ENCODE results near the gene PSD.
A peak's percentile ranks its signal among the peaks of the same experiment; 100 is the strongest.

The PSD gene

GRCh38 chr10:102384606-102385429 lies 33.8 kb downstream of the PSD start:
- Histone ChIP-seq H3K4me3 (replicated peaks; ENCODE audit: insufficient read depth, low read length) (no peak overlapping the region), H3K27me3 (ENCODE audit: insufficient read depth, poor library complexity, severe bottlenecking) (no peaks in the 10 kb centered on the region), H3K27ac (replicated peaks) (no peak overlapping the region)
- DNase-seq (ENCODE audit: low read depth in 1 of 2, low spot score in 1 of 2), result peak in 1 of 2 experiments; percentile 51
- TF ChIP-seq POLR2AphosphoS5 (IDR thresholded peaks at IDR 0.05; ENCODE audit: low read depth), result no peak
- no peak for TF ChIP-seq GABPA (IDR thresholded peaks at IDR 0.05; ENCODE audit: low read depth)
- TF ChIP-seq, protein P1, sequence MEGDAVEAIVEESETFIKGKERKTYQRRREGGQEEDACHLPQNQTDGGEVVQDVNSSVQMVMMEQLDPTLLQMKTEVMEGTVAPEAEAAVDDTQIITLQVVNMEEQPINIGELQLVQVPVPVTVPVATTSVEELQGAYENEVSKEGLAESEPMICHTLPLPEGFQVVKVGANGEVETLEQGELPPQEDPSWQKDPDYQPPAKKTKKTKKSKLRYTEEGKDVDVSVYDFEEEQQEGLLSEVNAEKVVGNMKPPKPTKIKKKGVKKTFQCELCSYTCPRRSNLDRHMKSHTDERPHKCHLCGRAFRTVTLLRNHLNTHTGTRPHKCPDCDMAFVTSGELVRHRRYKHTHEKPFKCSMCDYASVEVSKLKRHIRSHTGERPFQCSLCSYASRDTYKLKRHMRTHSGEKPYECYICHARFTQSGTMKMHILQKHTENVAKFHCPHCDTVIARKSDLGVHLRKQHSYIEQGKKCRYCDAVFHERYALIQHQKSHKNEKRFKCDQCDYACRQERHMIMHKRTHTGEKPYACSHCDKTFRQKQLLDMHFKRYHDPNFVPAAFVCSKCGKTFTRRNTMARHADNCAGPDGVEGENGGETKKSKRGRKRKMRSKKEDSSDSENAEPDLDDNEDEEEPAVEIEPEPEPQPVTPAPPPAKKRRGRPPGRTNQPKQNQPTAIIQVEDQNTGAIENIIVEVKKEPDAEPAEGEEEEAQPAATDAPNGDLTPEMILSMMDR (IDR thresholded peaks at IDR 0.05; ENCODE audit: insufficient read depth, low read length), result no peak
- TF ChIP-seq SPI1 (IDR thresholded peaks at IDR 0.05; ENCODE audit: borderline replicate concordance, low read depth), result no peak
- TF ChIP-seq, protein P2, sequence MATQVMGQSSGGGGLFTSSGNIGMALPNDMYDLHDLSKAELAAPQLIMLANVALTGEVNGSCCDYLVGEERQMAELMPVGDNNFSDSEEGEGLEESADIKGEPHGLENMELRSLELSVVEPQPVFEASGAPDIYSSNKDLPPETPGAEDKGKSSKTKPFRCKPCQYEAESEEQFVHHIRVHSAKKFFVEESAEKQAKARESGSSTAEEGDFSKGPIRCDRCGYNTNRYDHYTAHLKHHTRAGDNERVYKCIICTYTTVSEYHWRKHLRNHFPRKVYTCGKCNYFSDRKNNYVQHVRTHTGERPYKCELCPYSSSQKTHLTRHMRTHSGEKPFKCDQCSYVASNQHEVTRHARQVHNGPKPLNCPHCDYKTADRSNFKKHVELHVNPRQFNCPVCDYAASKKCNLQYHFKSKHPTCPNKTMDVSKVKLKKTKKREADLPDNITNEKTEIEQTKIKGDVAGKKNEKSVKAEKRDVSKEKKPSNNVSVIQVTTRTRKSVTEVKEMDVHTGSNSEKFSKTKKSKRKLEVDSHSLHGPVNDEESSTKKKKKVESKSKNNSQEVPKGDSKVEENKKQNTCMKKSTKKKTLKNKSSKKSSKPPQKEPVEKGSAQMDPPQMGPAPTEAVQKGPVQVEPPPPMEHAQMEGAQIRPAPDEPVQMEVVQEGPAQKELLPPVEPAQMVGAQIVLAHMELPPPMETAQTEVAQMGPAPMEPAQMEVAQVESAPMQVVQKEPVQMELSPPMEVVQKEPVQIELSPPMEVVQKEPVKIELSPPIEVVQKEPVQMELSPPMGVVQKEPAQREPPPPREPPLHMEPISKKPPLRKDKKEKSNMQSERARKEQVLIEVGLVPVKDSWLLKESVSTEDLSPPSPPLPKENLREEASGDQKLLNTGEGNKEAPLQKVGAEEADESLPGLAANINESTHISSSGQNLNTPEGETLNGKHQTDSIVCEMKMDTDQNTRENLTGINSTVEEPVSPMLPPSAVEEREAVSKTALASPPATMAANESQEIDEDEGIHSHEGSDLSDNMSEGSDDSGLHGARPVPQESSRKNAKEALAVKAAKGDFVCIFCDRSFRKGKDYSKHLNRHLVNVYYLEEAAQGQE (IDR thresholded peaks at IDR 0.05; ENCODE audit: insufficient replicate concordance, low read depth), result no peak

DNA sequence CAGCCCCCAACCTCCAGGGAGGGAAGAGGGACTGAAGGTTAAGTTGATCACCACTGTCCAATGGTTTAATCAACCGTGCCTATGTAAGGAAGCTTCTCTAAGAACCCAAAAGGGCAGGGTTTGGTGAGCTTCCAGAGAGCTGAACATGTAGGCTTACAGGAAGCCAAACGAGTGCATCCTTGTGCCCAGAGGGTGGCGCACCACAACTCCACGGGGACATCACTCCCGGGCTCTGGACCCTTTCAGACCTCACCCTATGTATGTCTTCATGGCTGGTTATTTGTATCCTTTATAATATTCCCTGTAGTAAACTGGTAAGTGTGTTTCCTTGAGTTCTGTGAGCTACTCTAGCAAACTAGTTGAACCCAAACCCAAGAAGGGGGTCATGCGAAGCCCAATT lies 34.5 kb downstream of the PSD start:
- Histone ChIP-seq H3K4me3 (replicated peaks; ENCODE audit: insufficient read depth, low read length) (no peak overlapping the region), H3K27ac (replicated peaks) (no peak overlapping the region), H3K27me3 (ENCODE audit: insufficient read depth, poor library complexity, severe bottlenecking) (no peaks in the 10 kb centered on the region)
- TF ChIP-seq GABPA (IDR thresholded peaks at IDR 0.05; ENCODE audit: low read depth) (no peak), SPI1 (IDR thresholded peaks at IDR 0.05; ENCODE audit: borderline replicate concordance, low read depth) (no peak), POLR2AphosphoS5 (IDR thresholded peaks at IDR 0.05; ENCODE audit: low read depth) (no peak)
- TF ChIP-seq, protein P2 (IDR thresholded peaks at IDR 0.05; ENCODE audit: insufficient replicate concordance, low read depth), result no peak
- TF ChIP-seq, protein P1 (IDR thresholded peaks at IDR 0.05; ENCODE audit: insufficient read depth, low read length), result no peak
- DNase-seq (ENCODE audit: low read depth in 1 of 2, low spot score in 1 of 2), result no peak

DNA sequence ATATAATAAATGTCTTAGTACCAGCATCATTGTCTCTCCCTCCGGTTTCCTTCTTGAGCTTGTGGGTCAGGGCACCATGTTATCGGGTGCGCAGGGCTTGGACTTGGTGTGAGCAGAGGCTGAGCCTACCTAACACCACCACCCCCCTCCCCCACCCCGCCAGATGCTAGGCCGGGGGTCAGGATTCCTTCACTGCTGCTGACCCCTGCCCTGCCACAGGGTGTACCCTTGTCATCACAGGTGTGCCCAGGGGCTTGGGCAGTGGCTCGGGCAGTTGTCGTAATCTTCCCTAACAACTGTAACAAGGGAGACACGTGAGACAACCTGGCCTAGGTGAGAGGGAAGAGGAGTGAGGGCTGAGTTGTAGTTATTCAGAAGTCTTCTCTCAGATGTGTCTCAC lies 35.7 kb downstream of the PSD start:
- Histone ChIP-seq H3K27me3 (ENCODE audit: insufficient read depth, poor library complexity, severe bottlenecking) (no peaks in the 10 kb centered on the region), H3K4me3 (replicated peaks; ENCODE audit: insufficient read depth, low read length) (no peak overlapping the region), H3K27ac (replicated peaks) (no peak overlapping the region)
- no peak for DNase-seq (ENCODE audit: low read depth in 1 of 2, low spot score in 1 of 2)
- TF ChIP-seq POLR2AphosphoS5 (IDR thresholded peaks at IDR 0.05; ENCODE audit: low read depth) (no peak), SPI1 (IDR thresholded peaks at IDR 0.05; ENCODE audit: borderline replicate concordance, low read depth) (no peak), GABPA (IDR thresholded peaks at IDR 0.05; ENCODE audit: low read depth) (no peak)
- TF ChIP-seq, protein P1 (IDR thresholded peaks at IDR 0.05; ENCODE audit: insufficient read depth, low read length), result no peak
- TF ChIP-seq, protein P2 (IDR thresholded peaks at IDR 0.05; ENCODE audit: insufficient replicate concordance, low read depth), result no peak
